Calu3 (cell line): ENCODE results near the gene PCARE. TPM values are rescaled to one million over a fixed set of nuclear protein-coding genes. Genes with fewer than 3 reads are reported as not detected.
"Not testable (repeated sequence)": the region's sequence is repeated elsewhere in the genome, so short reads cannot be mapped to it uniquely, and the experiment has no call there.

Experiments used
- BruUV-seq: library from RNA; stranded (reverse); fragments of 400-500 nt; replicated peaks from 2 replicates; lab custom pipeline; 2021; lab: Mats Ljungman, UMichigan
- CTCF ChIA-PET: fragments of 300-600 bp; sonication (Branson Sonifier 250); formaldehyde crosslinking; loops from one replicate; lab custom pipeline; 2022; ENCODE audit warnings: antibody characterized with exemption; lab: Charles Lee
- DNase-seq: peaks from one replicate; pipeline ENCODE4 v3.0.0; 2022
- H3K27ac Mint-ChIP-seq: one replicate; pipeline ENCODE4 v1.8.0; 2022; ENCODE audit warnings: mixed read lengths; ENCODE audit not compliant: unreplicated experiment
- H3K27me3 Mint-ChIP-seq: one replicate; pipeline ENCODE4 v1.8.0; 2022; ENCODE audit warnings: mixed read lengths; ENCODE audit not compliant: unreplicated experiment
- H3K36me3 Mint-ChIP-seq: one replicate; pipeline ENCODE4 v1.8.0; 2022; ENCODE audit warnings: mild to moderate bottlenecking, moderate library complexity, mixed read lengths; ENCODE audit not compliant: insufficient read depth, unreplicated experiment
- H3K4me1 Mint-ChIP-seq: one replicate; pipeline ENCODE4 v1.8.0; 2022; ENCODE audit warnings: mild to moderate bottlenecking, low read depth, mixed read lengths; ENCODE audit not compliant: unreplicated experiment
- H3K4me3 Mint-ChIP-seq: one replicate; pipeline ENCODE4 v1.8.0; 2022; ENCODE audit warnings: mild to moderate bottlenecking, low read depth, moderate library complexity, mixed read lengths; ENCODE audit not compliant: unreplicated experiment
- H3K9me3 Mint-ChIP-seq: one replicate; pipeline ENCODE4 v1.8.0; 2022; ENCODE audit warnings: low read depth, mixed read lengths; ENCODE audit not compliant: unreplicated experiment
- intact Hi-C: fragments of 100-400 bp; cut with micrococcal nuclease; formaldehyde crosslinking; loops from one replicate; pipeline ENCODE4 v1.10.0; 2022; ENCODE audit not compliant: unreplicated experiment
- total RNA-seq: library from RNA; stranded (reverse); gene quantifications from 2 replicates; pipeline ENCODE4 v1.2.3, GENCODE V29; 2022
- TF ChIP-seq, protein P1 (sequence below): fragments of 200-600 bp; IDR thresholded peaks from one replicate; pipeline ENCODE4 v1.8.0; 2022; ENCODE audit warnings: antibody characterized with exemption; ENCODE audit not compliant: unreplicated experiment

PCARE gene
- total RNA-seq, 1 experiment from 2014 or later, result not detected

DNA sequence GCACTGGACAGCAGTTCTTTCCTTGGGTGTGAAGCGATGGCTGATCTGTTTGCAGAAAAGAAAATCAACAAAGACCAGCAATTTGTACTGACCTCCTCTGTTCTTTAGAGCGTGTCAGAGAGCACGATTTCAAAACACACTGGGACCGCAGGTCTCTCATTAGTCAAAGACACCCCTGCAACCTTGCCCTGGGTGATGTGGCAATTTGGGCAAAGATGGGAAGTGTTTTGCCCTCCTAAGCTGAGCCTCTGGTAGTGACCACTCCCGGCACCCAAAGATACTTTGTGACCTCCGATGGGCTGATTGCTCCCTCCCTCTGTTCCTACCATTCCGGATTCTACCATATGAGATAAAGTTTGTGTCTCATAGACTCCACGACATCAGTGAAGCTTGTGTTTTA lies 22.6 kb upstream of the PCARE start:
- no peak overlapping the region for H3K4me3 Mint-ChIP-seq
- TF ChIP-seq, protein P1, sequence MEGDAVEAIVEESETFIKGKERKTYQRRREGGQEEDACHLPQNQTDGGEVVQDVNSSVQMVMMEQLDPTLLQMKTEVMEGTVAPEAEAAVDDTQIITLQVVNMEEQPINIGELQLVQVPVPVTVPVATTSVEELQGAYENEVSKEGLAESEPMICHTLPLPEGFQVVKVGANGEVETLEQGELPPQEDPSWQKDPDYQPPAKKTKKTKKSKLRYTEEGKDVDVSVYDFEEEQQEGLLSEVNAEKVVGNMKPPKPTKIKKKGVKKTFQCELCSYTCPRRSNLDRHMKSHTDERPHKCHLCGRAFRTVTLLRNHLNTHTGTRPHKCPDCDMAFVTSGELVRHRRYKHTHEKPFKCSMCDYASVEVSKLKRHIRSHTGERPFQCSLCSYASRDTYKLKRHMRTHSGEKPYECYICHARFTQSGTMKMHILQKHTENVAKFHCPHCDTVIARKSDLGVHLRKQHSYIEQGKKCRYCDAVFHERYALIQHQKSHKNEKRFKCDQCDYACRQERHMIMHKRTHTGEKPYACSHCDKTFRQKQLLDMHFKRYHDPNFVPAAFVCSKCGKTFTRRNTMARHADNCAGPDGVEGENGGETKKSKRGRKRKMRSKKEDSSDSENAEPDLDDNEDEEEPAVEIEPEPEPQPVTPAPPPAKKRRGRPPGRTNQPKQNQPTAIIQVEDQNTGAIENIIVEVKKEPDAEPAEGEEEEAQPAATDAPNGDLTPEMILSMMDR, result no peak

DNA sequence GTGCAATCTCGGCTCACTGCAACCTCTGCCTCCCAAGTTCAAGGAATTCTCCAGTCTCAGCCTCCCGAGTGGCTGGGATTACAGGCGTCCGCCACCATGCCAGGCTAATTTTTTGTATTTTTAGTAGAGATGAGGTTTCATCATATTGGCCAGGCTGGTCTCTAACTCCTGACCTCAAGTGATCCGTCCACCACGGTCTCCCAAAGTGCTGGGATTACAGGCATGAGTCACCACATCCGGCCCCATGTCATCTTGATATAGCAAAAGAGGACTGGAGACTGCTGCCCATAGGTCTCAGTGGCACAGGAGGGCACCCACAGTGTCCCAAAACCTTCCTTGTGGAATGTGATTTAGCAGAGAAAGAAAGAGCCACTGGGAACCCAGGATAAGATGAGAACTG lies 16.0 kb upstream of the PCARE start:
- BruUV-seq, H3K27me3 Mint-ChIP-seq, H3K27ac Mint-ChIP-seq, DNase-seq, H3K36me3 Mint-ChIP-seq, intact Hi-C loops, H3K4me3 Mint-ChIP-seq, H3K9me3 Mint-ChIP-seq: not testable (repeated sequence)
- CTCF ChIA-PET, result interaction anchor here (1.6 kb wide), 1 partner anchor 15 kb away, joined by 4 read pairs; no protein-coding TSS in a partner anchor
- peaks cover 11% of the 10 kb centered on the region for H3K4me1 Mint-ChIP-seq

More for the DNA sequence above, 22.6 kb upstream of the PCARE start:
- intact Hi-C loops, result no loop called here
- Mint-ChIP-seq H3K4me1 (peaks cover 7% of the 10 kb centered on the region), H3K9me3 (peaks cover 4% of the 10 kb centered on the region), H3K27ac (no peak overlapping the region), H3K27me3 (no peaks in the 10 kb centered on the region), H3K36me3 (no peaks in the 10 kb centered on the region)
- CTCF ChIA-PET, result no interaction called here
- no peak for DNase-seq
- no TSS peak for BruUV-seq

DNA sequence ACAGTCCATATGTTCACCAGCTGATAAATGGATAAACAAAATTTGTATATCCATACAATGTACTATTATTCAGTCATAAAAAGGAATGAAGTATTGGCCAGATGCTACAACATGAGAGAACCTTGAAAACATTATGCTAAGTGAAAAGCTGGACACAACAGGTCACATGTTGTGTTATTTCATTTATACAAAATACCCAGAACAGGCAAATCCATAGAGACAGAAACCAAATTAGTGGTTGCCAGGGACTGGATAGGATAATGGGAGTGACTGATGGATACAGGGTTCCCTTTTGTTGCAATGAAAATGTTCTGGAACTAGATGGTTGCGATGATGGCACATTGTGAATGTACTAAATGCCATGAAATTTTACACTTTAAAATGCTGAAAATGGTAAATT lies 10.2 kb upstream of the PCARE start:
- peaks cover 11% of the 10 kb centered on the region for H3K4me1 Mint-ChIP-seq
- TF ChIP-seq, protein P1, result no peak
- no TSS peak for BruUV-seq
- no peak overlapping the region for H3K4me3 Mint-ChIP-seq
- intact Hi-C loops, result no loop called here
- no peaks in the 10 kb centered on the region for H3K36me3 Mint-ChIP-seq
- H3K9me3 Mint-ChIP-seq, result no peaks in the 10 kb centered on the region
- no peaks in the 10 kb centered on the region for H3K27me3 Mint-ChIP-seq
- H3K27ac Mint-ChIP-seq, result no peak overlapping the region
- DNase-seq, result no peak
- CTCF ChIA-PET, result no interaction called here

DNA sequence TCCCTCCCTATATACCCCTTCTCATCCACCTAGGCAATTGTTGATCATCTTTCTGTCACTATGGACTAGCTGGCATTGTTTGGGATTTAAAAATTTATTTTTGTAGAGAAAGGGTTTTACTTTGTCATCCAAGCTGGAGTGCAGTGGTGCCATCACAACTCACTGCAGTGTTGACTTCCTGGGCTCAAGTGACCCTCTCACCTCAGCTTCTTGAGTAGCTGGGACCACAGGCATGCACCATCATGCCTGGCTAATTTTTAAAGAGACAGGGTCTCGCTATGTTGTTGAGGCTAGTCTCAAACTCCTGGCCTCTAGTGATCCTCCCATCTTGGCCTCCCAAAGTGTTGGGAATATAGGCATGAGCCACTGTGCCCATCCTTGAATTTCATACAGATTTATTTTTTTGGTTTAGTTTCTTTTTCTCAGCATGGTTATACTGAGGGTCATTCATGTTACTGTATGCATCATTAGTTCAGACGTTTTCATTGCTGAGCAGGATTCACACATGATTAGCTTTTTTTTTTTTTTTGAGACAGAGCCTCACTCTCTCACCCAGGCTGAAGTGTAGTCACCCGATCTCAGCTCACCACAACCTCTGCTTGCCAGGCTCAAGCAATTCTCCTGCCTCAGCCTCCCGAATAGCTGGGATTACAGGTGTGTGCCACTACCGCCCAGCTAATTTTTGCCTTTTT lies 8.6 kb upstream of the PCARE start:
- Mint-ChIP-seq H3K4me1 (peaks cover under 1% of the 10 kb centered on the region), H3K27ac (no peak overlapping the region)
- CTCF ChIA-PET, result no interaction called here

More for the DNA sequence above, 8.6 kb upstream of the PCARE start:
- H3K9me3 Mint-ChIP-seq, result no peaks in the 10 kb centered on the region
- BruUV-seq, result no TSS peak
- DNase-seq, result no peak
- no peak overlapping the region for H3K4me3 Mint-ChIP-seq
- no peaks in the 10 kb centered on the region for H3K36me3 Mint-ChIP-seq
- no peaks in the 10 kb centered on the region for H3K27me3 Mint-ChIP-seq
- TF ChIP-seq, protein P1, result no peak
- intact Hi-C loops, result no loop called here
